ENCODE data around the gene MTG1.

GRCh38 chr10:133441780-133442179, 47.8 kb downstream of the MTG1 start:
- no peak for TF ChIP-seq KDM1A (IDR thresholded peaks at IDR 0.05; ENCODE audit: borderline replicate concordance)
- no peak for TF ChIP-seq MYC (IDR thresholded peaks at IDR 0.05; ENCODE audit: insufficient read depth, insufficient read length, insufficient replicate concordance, low read length, severe bottlenecking)
- TF ChIP-seq, protein P1, sequence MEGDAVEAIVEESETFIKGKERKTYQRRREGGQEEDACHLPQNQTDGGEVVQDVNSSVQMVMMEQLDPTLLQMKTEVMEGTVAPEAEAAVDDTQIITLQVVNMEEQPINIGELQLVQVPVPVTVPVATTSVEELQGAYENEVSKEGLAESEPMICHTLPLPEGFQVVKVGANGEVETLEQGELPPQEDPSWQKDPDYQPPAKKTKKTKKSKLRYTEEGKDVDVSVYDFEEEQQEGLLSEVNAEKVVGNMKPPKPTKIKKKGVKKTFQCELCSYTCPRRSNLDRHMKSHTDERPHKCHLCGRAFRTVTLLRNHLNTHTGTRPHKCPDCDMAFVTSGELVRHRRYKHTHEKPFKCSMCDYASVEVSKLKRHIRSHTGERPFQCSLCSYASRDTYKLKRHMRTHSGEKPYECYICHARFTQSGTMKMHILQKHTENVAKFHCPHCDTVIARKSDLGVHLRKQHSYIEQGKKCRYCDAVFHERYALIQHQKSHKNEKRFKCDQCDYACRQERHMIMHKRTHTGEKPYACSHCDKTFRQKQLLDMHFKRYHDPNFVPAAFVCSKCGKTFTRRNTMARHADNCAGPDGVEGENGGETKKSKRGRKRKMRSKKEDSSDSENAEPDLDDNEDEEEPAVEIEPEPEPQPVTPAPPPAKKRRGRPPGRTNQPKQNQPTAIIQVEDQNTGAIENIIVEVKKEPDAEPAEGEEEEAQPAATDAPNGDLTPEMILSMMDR (IDR thresholded peaks at IDR 0.05 in 2 of 3, conservative IDR thresholded peaks at IDR 0.05 in 1 of 3; ENCODE audit: control insufficient read depth in 2 of 3, extremely low read depth in 1 of 3, insufficient read depth in 1 of 3, low read depth in 3 of 3, low read length in 3 of 3), result no peak
- TF ChIP-seq TARDBP (IDR thresholded peaks at IDR 0.05; ENCODE audit: borderline replicate concordance), result no peak
- no peak for TF ChIP-seq CREM (IDR thresholded peaks at IDR 0.05; ENCODE audit: low read depth)
- TF ChIP-seq NR2C2 (IDR thresholded peaks at IDR 0.05; ENCODE audit: borderline replicate concordance, control insufficient read depth, insufficient read length, low read depth), result no peak
- TF ChIP-seq POLR2A (IDR thresholded peaks at IDR 0.05; ENCODE audit: low read depth, low read length), result no peak
- TF ChIP-seq, protein P2, sequence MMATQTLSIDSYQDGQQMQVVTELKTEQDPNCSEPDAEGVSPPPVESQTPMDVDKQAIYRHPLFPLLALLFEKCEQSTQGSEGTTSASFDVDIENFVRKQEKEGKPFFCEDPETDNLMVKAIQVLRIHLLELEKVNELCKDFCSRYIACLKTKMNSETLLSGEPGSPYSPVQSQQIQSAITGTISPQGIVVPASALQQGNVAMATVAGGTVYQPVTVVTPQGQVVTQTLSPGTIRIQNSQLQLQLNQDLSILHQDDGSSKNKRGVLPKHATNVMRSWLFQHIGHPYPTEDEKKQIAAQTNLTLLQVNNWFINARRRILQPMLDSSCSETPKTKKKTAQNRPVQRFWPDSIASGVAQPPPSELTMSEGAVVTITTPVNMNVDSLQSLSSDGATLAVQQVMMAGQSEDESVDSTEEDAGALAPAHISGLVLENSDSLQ (IDR thresholded peaks at IDR 0.05), result no peak
- no peak for TF ChIP-seq NFIC (IDR thresholded peaks at IDR 0.05; ENCODE audit: low read depth, low read length)
- TF ChIP-seq SRF (IDR thresholded peaks at IDR 0.05; ENCODE audit: low read depth in 2 of 2, low read length in 2 of 2), result no peak
- no peak for TF ChIP-seq SMAD1 (IDR thresholded peaks at IDR 0.05; ENCODE audit: low read depth, partially characterized antibody)
- TF ChIP-seq TAF1 (IDR thresholded peaks at IDR 0.05; ENCODE audit: borderline replicate concordance, low read depth, low read length), result no peak
- no peak for TF ChIP-seq EGR1 (IDR thresholded peaks at IDR 0.05; ENCODE audit: borderline replicate concordance in 1 of 2, low read depth in 2 of 2, low read length in 2 of 2)
